HCT116 (cell line): ENCODE measurements around the gene PIGBOS1. TPM values are rescaled to one million over a fixed set of nuclear protein-coding genes. Genes with fewer than 3 reads are reported as not detected.

Experiments used
- ATAC-seq: fragments of 200-7000 bp; cut with Tn5 transposase; 2 replicates; pipeline ENCODE4 v1.9.1; 2020; ENCODE audit warnings: mild to moderate bottlenecking, moderate library complexity
- BruUV-seq: library from RNA; stranded (reverse); fragments of 400-500 nt; replicated peaks from 2 replicates; lab custom pipeline; 2021; lab: Mats Ljungman, UMichigan
- CTCF ChIA-PET: fragments of 300-600 bp; sonication (Branson Sonifier 250); formaldehyde crosslinking; loops from one replicate; lab custom pipeline; 2021; ENCODE audit warnings: antibody characterized with exemption; lab: Charles Lee
- POLR2A ChIA-PET: fragments of 300-600, 350-600 bp; sonication (Branson Sonifier 250); formaldehyde crosslinking; loops from one replicate; lab custom pipeline; 2021; ENCODE audit warnings: antibody characterized with exemption; lab: Charles Lee
- RAD21 ChIA-PET, 2 experiments: fragments of 300-600 bp; sonication (Branson Sonifier 250); formaldehyde crosslinking; loops; one replicate each; lab custom pipeline; 2023; ENCODE audit warnings: low total read pairs in 2 of 2; ENCODE audit not compliant: uncharacterized antibody in 2 of 2, unreplicated experiment in 2 of 2, low non-redundant PET in 1 of 2; lab: Charles Lee
- DNase-seq: peaks from one replicate; pipeline ENCODE4 v3.0.0-alpha.2; 2010; ENCODE audit warnings: low read depth, low spot score
- H2AFZ ChIP-seq: fragments of 200-600 bp; shearing (Covaris generic), sonication (generic); 2 replicates; pipeline ENCODE4 v1.6.1; 2017; ENCODE audit warnings: low read depth, mixed run types, mixed read lengths, antibody characterized with exemption, low read length; ENCODE audit not compliant: poor library complexity, severe bottlenecking
- H3K27ac ChIP-seq: 2 replicates; pipeline ENCODE4 v1.5.1; 2012; ENCODE audit warnings: low read depth, low read length
- H3K27me3 ChIP-seq: fragments of 200-600 bp; sonication (generic); 2 replicates; pipeline ENCODE4 v1.6.1; 2016; ENCODE audit warnings: mixed run types, low read length, mixed read lengths; ENCODE audit not compliant: insufficient read depth
- H3K36me3 ChIP-seq, 2 experiments: fragments of 200-500 bp in 1 of 2; fragments of 200-600 bp in 1 of 2; sonication (Bioruptor generic) in 1 of 2; sonication (generic) in 1 of 2; 2 replicates each; pipeline versions ENCODE4 v1.5.1 to v1.6.1; 2014 to 2016; ENCODE audit warnings: low read length in 2 of 2, inconsistent platforms in 1 of 2, mixed read lengths in 1 of 2, mixed run types in 1 of 2; ENCODE audit not compliant: insufficient read depth in 2 of 2, control insufficient read depth in 1 of 2
- H3K4me1 ChIP-seq, 2 experiments: fragments of 200-600 bp in 1 of 2; sonication (generic) in 1 of 2; 2 replicates each; pipeline versions ENCODE4 v1.5.1 to v1.6.1; 2012 to 2017; ENCODE audit warnings: low read length in 2 of 2, inconsistent platforms in 1 of 2, mild to moderate bottlenecking in 1 of 2, mixed read lengths in 1 of 2, mixed run types in 1 of 2, moderate library complexity in 1 of 2; ENCODE audit not compliant: insufficient read depth in 2 of 2, control insufficient read depth in 1 of 2
- H3K4me2 ChIP-seq: fragments of 200-600 bp; sonication (generic); 2 replicates; pipeline ENCODE4 v1.6.1; 2017; ENCODE audit warnings: mixed run types, low read length, mixed read lengths
- H3K4me3 ChIP-seq, 2 experiments: fragments of 200-600 bp in 1 of 2; sonication (generic) in 1 of 2; replicated peaks in 1 of 2; 2 replicates each; pipeline ENCODE4 v1.5.1; 2011 to 2016; ENCODE audit warnings: low read length in 2 of 2, control low read depth in 1 of 2, low read depth in 1 of 2, mild to moderate bottlenecking in 1 of 2, mixed read lengths in 1 of 2, mixed run types in 1 of 2
- H3K79me2 ChIP-seq: fragments of 200-600 bp; sonication (generic); 2 replicates; pipeline ENCODE4 v1.6.1; 2017; ENCODE audit warnings: mild to moderate bottlenecking, mixed run types, low read length, moderate library complexity, mixed read lengths; ENCODE audit not compliant: insufficient read depth
- H3K9ac ChIP-seq: fragments of 200-600 bp; sonication (generic); 2 replicates; pipeline ENCODE4 v1.6.1; 2016; ENCODE audit warnings: low read length, mixed read lengths
- H3K9me2 ChIP-seq: fragments of 200-600 bp; sonication (generic), shearing (Covaris generic); 2 replicates; pipeline ENCODE4 v1.6.1; 2017; ENCODE audit warnings: mixed run types, mild to moderate bottlenecking, moderate library complexity; ENCODE audit not compliant: insufficient read depth
- H3K9me3 ChIP-seq, 2 experiments: fragments of 200-500 bp in 1 of 2; fragments of 200-600 bp in 1 of 2; sonication (Bioruptor generic) in 1 of 2; sonication (generic) in 1 of 2; 2 replicates each; pipeline ENCODE4 v1.6.1; 2014 to 2017; ENCODE audit warnings: low read length in 2 of 2, mixed read lengths in 2 of 2, inconsistent platforms in 1 of 2, low read depth in 1 of 2, mild to moderate bottlenecking in 1 of 2, mixed run types in 1 of 2, moderate library complexity in 1 of 2; ENCODE audit not compliant: control insufficient read depth in 1 of 2, insufficient read depth in 1 of 2
- H4K20me1 ChIP-seq: fragments of 200-600 bp; sonication (generic), shearing (Covaris generic); 2 replicates; pipeline ENCODE4 v1.6.1; 2017; ENCODE audit warnings: mixed run types, mild to moderate bottlenecking, moderate library complexity; ENCODE audit not compliant: insufficient read depth
- SIN3A ChIP-seq: IDR thresholded peaks from 2 replicates; pipeline ENCODE4 v1.6.1; 2012; ENCODE audit warnings: low read depth
- TCF7L2 ChIP-seq: IDR thresholded peaks from 2 replicates; pipeline ENCODE4 v1.7.0; 2011; ENCODE audit warnings: borderline replicate concordance, inconsistent platforms; ENCODE audit not compliant: insufficient read depth, insufficient read length; ENCODE audit errors: extremely low read depth
- ZNF274 ChIP-seq: fragments of 200-500 bp; sonication (Bioruptor generic); IDR thresholded peaks from 2 replicates; pipeline ENCODE4 v1.6.1; 2014; ENCODE audit warnings: mild to moderate bottlenecking, low read depth, low read length, inconsistent platforms
- intact Hi-C: fragments of 100-400 bp; cut with micrococcal nuclease; formaldehyde crosslinking; loops from 2 replicates; pipeline ENCODE4 v1.10.0; 2022
- total RNA-seq: library from RNA; stranded (reverse); gene quantifications from one replicate; pipeline ENCODE4 v1.2.1, GENCODE V29; 2021; ENCODE audit not compliant: unreplicated experiment

PIGBOS1 gene
- total RNA-seq, 1 experiment from 2014 or later, result 15.3 TPM

DNA sequence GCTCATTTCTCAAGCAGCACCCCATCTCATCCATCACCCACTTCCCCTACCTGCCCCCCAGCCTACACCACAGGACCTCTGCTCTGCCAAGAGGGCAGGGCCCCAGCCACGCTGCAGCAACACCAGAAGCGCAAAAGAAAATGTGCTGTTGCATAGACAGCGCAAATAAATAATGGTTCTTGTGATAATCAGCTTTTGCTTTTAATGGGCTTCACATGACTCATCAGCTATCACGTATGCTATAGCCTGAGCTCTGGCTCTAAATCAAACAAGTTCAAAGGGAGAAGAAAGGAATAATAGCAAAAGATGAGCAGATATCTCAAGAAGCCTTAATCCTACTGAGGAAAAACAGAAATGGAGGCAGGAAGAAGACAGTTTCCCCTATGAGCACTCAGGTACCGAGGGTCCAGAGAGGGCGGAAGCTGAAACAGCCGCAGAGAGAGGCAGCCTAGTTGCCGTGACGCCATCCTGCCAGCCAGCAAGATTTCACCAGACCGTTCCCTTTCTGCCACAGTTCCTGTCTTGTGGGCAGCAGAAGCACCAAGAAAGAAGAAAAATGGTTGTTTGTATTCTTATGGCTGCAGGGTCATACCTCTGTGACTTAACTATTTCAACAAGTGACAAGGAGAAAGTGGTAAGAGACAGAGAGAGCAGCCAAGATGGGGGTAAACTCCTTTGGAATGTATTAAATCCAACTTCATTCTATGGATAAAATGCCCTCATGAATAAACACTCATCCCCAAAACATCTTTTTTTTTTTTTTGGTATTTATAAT lies 51.3 kb downstream of the PIGBOS1 start:
- BruUV-seq, result no TSS peak
- POLR2A ChIA-PET, result no interaction called here

More for the DNA sequence above, 51.3 kb downstream of the PIGBOS1 start:
- Histone ChIP-seq H3K27ac (no peak overlapping the region), H3K4me1 (peaks cover 0 to 5% of the 10 kb centered on the region in 2 experiments; a peak in 2 of 4 replicates), H3K27me3 (no peaks in the 10 kb centered on the region), H3K9me2 (no peaks in the 10 kb centered on the region), H3K4me2 (no peak overlapping the region), H3K79me2 (no peaks in the 10 kb centered on the region), H3K9me3 (no peaks in the 10 kb centered on the region), H2AFZ (no peak overlapping the region), H3K4me3 (no peak overlapping the region), H3K9ac (no peak overlapping the region), H4K20me1 (no peaks in the 10 kb centered on the region), H3K36me3 (no peaks in the 10 kb centered on the region)
- RAD21 ChIA-PET, result no interaction called here
- ATAC-seq, result no peak
- TF ChIP-seq SIN3A (no peak), TCF7L2 (peak; percentile 22), ZNF274 (no peak)
- CTCF ChIA-PET, result no interaction called here
- DNase-seq, result no peak
- intact Hi-C loops, result no loop called here

Other genes starting within 250 kb of the PIGBOS1 start
- gene RSL24D1, start 122.2 kb downstream of the PIGBOS1 start, total RNA-seq, result 149 TPM
- gene RAB27A, start 29.3 kb downstream of the PIGBOS1 start, total RNA-seq, result 8.8 TPM
- gene PIGB, start 99 bp upstream of the PIGBOS1 start, total RNA-seq, result 15.1 TPM
- gene CCPG1, start 89.2 kb upstream of the PIGBOS1 start, total RNA-seq, result 8.5 TPM
- gene PIERCE2, start 89.4 kb upstream of the PIGBOS1 start, total RNA-seq, result 2.0 TPM
- gene DNAAF4, start 189.1 kb upstream of the PIGBOS1 start, total RNA-seq, result 3.1 TPM